Measurements from ENCODE around the gene AHCY.
"Not testable (repeated sequence)": the region's sequence is repeated elsewhere in the genome, so short reads cannot be mapped to it uniquely, and the experiment has no call there.

Gene AHCY

DNA sequence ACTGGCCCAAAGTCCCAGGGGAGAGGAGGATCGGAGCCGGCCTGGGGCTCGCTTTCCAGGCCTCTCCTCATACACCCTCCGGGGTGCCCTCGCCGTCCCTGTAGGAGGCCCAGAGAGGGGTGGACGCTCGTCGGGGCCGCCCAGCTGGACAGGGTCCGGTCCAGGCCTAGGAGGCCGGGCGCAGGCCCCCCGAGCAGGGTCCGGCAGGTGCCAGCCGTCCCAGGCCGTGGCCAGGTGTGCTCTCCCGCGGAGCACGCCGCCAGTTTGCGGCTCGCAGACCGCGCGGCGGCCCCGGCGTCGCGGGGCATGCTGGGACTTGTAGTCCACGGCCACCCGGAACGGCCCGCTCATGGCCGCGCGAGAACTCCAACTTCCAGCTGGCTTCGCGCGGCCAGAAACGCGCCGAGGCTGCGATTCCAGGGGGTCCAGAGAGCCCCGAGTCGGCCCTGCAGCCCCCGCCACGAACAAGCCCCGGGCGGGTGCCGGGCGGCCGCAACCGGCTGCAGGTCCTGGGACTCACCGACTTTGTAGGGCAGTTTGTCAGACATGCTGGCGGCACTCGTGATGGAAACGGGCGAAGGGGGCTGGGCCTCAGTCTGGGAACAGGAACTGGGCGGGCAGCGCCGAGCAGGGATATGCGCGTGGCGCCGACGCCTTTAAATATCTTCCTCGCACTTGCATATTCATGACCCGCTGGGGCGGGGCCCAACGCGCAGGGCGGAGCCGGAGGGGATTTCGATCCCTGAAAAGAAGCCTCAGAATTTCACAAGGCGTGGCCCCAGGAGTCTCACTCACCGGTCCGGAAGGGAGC lies at the start of gene AHCY:
Gene AHCY (minus strand): TSS at position 633 of the 811 bp plus-strand sequence. CDS start 85 bp downstream, at position 548.
- peak within 1 kb of the TSS; percentile 80 for H3K27ac ChIP-seq (ENCODE audit: low read length)
- peaks cover 14% of the 10 kb centered on the region for H3K4me1 ChIP-seq (ENCODE audit: control insufficient read depth, insufficient read depth, low read length)
- no peaks in the 10 kb centered on the region for H3K27me3 ChIP-seq (ENCODE audit: control insufficient read depth in 1 of 2, insufficient read depth in 2 of 2, low read length in 2 of 2)
- H3K9ac ChIP-seq (ENCODE audit: low read length in 2 of 2), result peak within 1 kb of the TSS; percentile 63 to 89
- H3K9me3 ChIP-seq (ENCODE audit: control insufficient read depth in 2 of 2, low read length in 2 of 2), result no peaks in the 10 kb centered on the region
- peak within 1 kb of the TSS; percentile 64 to 84 for H3K4me3 ChIP-seq (ENCODE audit: low read length in 2 of 2)
- H3K36me3 ChIP-seq (ENCODE audit: control insufficient read depth in 2 of 2, insufficient read depth in 2 of 2, low read length in 2 of 2), result no peaks in the 10 kb centered on the region

DNA sequence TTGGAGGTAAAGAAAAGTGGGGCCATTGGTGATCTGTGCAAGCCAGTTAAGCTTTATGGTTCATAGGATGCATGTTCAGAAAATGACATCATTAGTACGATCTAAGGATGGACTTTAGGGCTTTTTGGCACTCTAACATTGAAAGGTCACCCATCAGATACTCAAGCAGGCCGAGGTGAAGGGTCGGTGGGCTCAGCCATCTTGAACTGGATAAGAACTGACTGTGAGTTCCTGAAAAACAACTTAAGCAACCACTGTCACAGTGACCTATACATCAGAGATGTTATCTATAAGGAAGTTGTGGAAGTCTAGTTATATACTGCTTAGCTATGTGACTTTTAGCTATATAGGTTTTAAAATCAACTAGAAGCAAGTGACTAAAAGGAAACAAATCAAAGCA lies 46.9 kb upstream of the AHCY start:
- Histone ChIP-seq H3K9me3 (ENCODE audit: control insufficient read depth in 2 of 2, low read length in 2 of 2) (no peaks in the 10 kb centered on the region), H3K27ac (ENCODE audit: low read length) (no peak overlapping the region), H3K9ac (ENCODE audit: low read length in 2 of 2) (no peak overlapping the region), H3K27me3 (ENCODE audit: control insufficient read depth in 1 of 2, insufficient read depth in 2 of 2, low read length in 2 of 2) (no peaks in the 10 kb centered on the region), H3K36me3 (ENCODE audit: control insufficient read depth in 2 of 2, insufficient read depth in 2 of 2, low read length in 2 of 2) (no peaks in the 10 kb centered on the region), H3K4me1 (ENCODE audit: control insufficient read depth, insufficient read depth, low read length) (no peaks in the 10 kb centered on the region), H3K4me3 (ENCODE audit: low read length in 2 of 2) (no peak overlapping the region)

GRCh38 chr20:34347571-34347970 lies 44.4 kb upstream of the AHCY start:
- Histone ChIP-seq H3K4me3 (ENCODE audit: low read length in 2 of 2) (no peak overlapping the region), H3K27ac (ENCODE audit: low read length) (no peak overlapping the region), H3K9ac (ENCODE audit: low read length in 2 of 2) (no peak overlapping the region), H3K36me3 (ENCODE audit: control insufficient read depth in 2 of 2, insufficient read depth in 2 of 2, low read length in 2 of 2) (no peaks in the 10 kb centered on the region), H3K9me3 (ENCODE audit: control insufficient read depth in 2 of 2, low read length in 2 of 2) (no peaks in the 10 kb centered on the region), H3K4me1 (ENCODE audit: control insufficient read depth, insufficient read depth, low read length) (no peaks in the 10 kb centered on the region), H3K27me3 (ENCODE audit: control insufficient read depth in 1 of 2, insufficient read depth in 2 of 2, low read length in 2 of 2) (no peaks in the 10 kb centered on the region)

DNA sequence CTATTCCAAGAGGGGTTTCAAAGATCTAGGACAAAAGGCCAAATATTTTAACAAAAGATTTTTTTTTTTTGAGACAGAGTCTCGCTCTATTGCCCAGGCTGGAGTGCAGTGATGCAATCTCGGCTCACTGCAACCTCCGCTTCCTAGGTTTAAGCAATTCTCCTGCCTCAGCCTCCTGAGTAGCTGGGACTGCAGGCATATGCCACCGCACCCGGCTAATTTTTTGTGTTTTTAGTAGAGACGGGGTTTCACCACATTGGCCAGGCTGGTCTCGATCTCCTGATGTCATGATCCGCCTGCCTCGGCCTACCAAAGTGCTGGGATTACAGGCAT lies 43.3 kb upstream of the AHCY start:
- H3K36me3 ChIP-seq (ENCODE audit: control insufficient read depth in 2 of 2, insufficient read depth in 2 of 2, low read length in 2 of 2); H3K9ac ChIP-seq (ENCODE audit: low read length in 2 of 2); H3K27ac ChIP-seq (ENCODE audit: low read length); H3K4me3 ChIP-seq (ENCODE audit: low read length in 2 of 2); H3K9me3 ChIP-seq (ENCODE audit: control insufficient read depth in 2 of 2, low read length in 2 of 2); H3K27me3 ChIP-seq (ENCODE audit: control insufficient read depth in 1 of 2, insufficient read depth in 2 of 2, low read length in 2 of 2); H3K4me1 ChIP-seq (ENCODE audit: control insufficient read depth, insufficient read depth, low read length): not testable (repeated sequence)

DNA sequence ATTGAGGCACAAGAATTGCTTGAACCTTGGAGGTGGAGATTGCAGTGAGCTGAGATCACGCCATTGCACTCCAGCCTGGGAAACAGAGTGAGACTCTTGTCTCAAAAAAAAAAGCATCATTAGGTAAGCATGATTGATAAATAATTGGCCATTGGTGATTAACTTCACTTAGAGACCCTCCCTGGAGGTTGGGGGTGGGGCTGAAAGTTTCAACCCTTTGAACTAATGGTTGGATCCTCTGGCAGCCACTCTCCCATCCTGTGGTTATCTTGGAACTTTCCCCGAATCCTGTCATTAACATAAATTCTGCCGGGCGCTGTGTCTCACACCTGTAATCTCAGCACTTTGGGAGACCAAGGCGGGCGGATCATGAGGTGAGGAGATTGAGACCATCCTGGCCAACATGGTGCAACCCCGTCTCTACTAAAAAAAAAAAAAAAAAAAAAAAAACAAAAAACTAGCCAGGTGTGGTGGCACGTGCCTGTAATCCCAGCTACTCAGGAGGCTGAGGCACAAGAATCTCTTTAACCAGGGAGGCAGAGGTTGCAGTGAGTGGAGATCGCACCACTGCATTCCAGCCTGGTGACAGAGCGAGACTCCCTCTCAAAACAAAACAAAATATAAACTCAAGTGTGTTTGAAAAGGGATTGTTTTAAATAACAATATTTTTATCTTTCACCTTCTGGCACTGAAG lies 42.8 kb upstream of the AHCY start:
- not testable (repeated sequence) for H3K4me3 ChIP-seq (ENCODE audit: low read length in 2 of 2)

GRCh38 chr20:34345402-34345736 lies 42.2 kb upstream of the AHCY start:
- Histone ChIP-seq H3K9me3 (ENCODE audit: control insufficient read depth in 2 of 2, low read length in 2 of 2) (no peaks in the 10 kb centered on the region), H3K27ac (ENCODE audit: low read length) (no peak overlapping the region), H3K9ac (ENCODE audit: low read length in 2 of 2) (no peak overlapping the region), H3K27me3 (ENCODE audit: control insufficient read depth in 1 of 2, insufficient read depth in 2 of 2, low read length in 2 of 2) (no peaks in the 10 kb centered on the region), H3K4me1 (ENCODE audit: control insufficient read depth, insufficient read depth, low read length) (no peaks in the 10 kb centered on the region), H3K36me3 (ENCODE audit: control insufficient read depth in 2 of 2, insufficient read depth in 2 of 2, low read length in 2 of 2) (no peaks in the 10 kb centered on the region), H3K4me3 (ENCODE audit: low read length in 2 of 2) (no peak overlapping the region)

More for the DNA sequence above, 42.8 kb upstream of the AHCY start:
- H3K9ac ChIP-seq (ENCODE audit: low read length in 2 of 2); H3K27me3 ChIP-seq (ENCODE audit: control insufficient read depth in 1 of 2, insufficient read depth in 2 of 2, low read length in 2 of 2); H3K4me1 ChIP-seq (ENCODE audit: control insufficient read depth, insufficient read depth, low read length); H3K9me3 ChIP-seq (ENCODE audit: control insufficient read depth in 2 of 2, low read length in 2 of 2); H3K36me3 ChIP-seq (ENCODE audit: control insufficient read depth in 2 of 2, insufficient read depth in 2 of 2, low read length in 2 of 2); H3K27ac ChIP-seq (ENCODE audit: low read length): not testable (repeated sequence)

- Histone ChIP-seq H3K27ac (ENCODE audit: low read length) (no peak overlapping the region), H3K36me3 (ENCODE audit: control insufficient read depth in 2 of 2, insufficient read depth in 2 of 2, low read length in 2 of 2) (no peaks in the 10 kb centered on the region)
Observed at GRCh38 chr20:34344238-34344637, 41.1 kb upstream of the AHCY start.

GRCh38 chr20:34343458-34344211 lies 40.5 kb upstream of the AHCY start:
- no peaks in the 10 kb centered on the region for H3K36me3 ChIP-seq (ENCODE audit: control insufficient read depth in 2 of 2, insufficient read depth in 2 of 2, low read length in 2 of 2)
- H3K9ac ChIP-seq (ENCODE audit: low read length in 2 of 2), result no peak overlapping the region
- H3K4me1 ChIP-seq (ENCODE audit: control insufficient read depth, insufficient read depth, low read length), result no peaks in the 10 kb centered on the region
- H3K27ac ChIP-seq (ENCODE audit: low read length), result no peak overlapping the region
- H3K4me3 ChIP-seq (ENCODE audit: low read length in 2 of 2), result no peak overlapping the region
- no peaks in the 10 kb centered on the region for H3K9me3 ChIP-seq (ENCODE audit: control insufficient read depth in 2 of 2, low read length in 2 of 2)
- no peaks in the 10 kb centered on the region for H3K27me3 ChIP-seq (ENCODE audit: control insufficient read depth in 1 of 2, insufficient read depth in 2 of 2, low read length in 2 of 2)

More at GRCh38 chr20:34344238-34344637, 41.1 kb upstream of the AHCY start:
- no peak overlapping the region for H3K4me3 ChIP-seq (ENCODE audit: low read length in 2 of 2)
- no peaks in the 10 kb centered on the region for H3K9me3 ChIP-seq (ENCODE audit: control insufficient read depth in 2 of 2, low read length in 2 of 2)
- H3K4me1 ChIP-seq (ENCODE audit: control insufficient read depth, insufficient read depth, low read length), result no peaks in the 10 kb centered on the region
- no peak overlapping the region for H3K9ac ChIP-seq (ENCODE audit: low read length in 2 of 2)
- H3K27me3 ChIP-seq (ENCODE audit: control insufficient read depth in 1 of 2, insufficient read depth in 2 of 2, low read length in 2 of 2), result no peaks in the 10 kb centered on the region

DNA sequence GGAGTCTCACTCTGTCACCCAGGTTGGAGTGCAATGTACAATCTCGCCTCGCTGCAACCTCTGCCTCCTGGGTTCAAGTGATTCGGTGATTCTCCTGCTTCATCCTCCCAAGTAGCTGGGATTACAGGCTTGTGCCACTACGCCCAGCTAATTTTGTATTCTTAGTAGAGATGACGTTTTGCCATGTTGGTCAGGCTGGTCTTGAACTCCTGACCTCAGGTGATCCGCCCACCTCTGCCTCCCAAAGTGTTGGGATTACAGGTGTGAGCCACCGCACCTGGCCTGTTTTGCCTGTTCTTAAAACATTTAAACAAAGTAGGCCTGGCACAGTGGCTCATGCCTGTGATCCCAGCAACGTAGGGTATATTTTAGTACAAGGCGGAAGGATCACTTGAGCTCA lies 38.0 kb upstream of the AHCY start:
- H3K27me3 ChIP-seq (ENCODE audit: control insufficient read depth in 1 of 2, insufficient read depth in 2 of 2, low read length in 2 of 2); H3K9ac ChIP-seq (ENCODE audit: low read length in 2 of 2); H3K4me1 ChIP-seq (ENCODE audit: control insufficient read depth, insufficient read depth, low read length); H3K9me3 ChIP-seq (ENCODE audit: control insufficient read depth in 2 of 2, low read length in 2 of 2); H3K36me3 ChIP-seq (ENCODE audit: control insufficient read depth in 2 of 2, insufficient read depth in 2 of 2, low read length in 2 of 2); H3K27ac ChIP-seq (ENCODE audit: low read length); H3K4me3 ChIP-seq (ENCODE audit: low read length in 2 of 2): not testable (repeated sequence)

GRCh38 chr20:34340726-34341125 lies 37.6 kb upstream of the AHCY start:
- H3K27me3 ChIP-seq (ENCODE audit: control insufficient read depth in 1 of 2, insufficient read depth in 2 of 2, low read length in 2 of 2); H3K9ac ChIP-seq (ENCODE audit: low read length in 2 of 2); H3K27ac ChIP-seq (ENCODE audit: low read length); H3K36me3 ChIP-seq (ENCODE audit: control insufficient read depth in 2 of 2, insufficient read depth in 2 of 2, low read length in 2 of 2); H3K4me3 ChIP-seq (ENCODE audit: low read length in 2 of 2); H3K4me1 ChIP-seq (ENCODE audit: control insufficient read depth, insufficient read depth, low read length); H3K9me3 ChIP-seq (ENCODE audit: control insufficient read depth in 2 of 2, low read length in 2 of 2): not testable (repeated sequence)

Measured in stomach smooth muscle (tissue), 2 donors.